ENCODE measurements around the gene SPC24.

GRCh38 chr19:11137542-11138384 lies 17.8 kb downstream of the SPC24 start:
- TF ChIP-seq EP300 (IDR thresholded peaks at IDR 0.05; ENCODE audit: low read length) (no peak), CAMTA2 (CRISPR knock-in tag; conservative IDR thresholded peaks at IDR 0.05) (no peak), STAT5B (CRISPR knock-in tag; IDR thresholded peaks at IDR 0.05) (no peak)
